Measurements from ENCODE around the gene CPED1.
"Not testable (repeated sequence)": the region's sequence is repeated elsewhere in the genome, so short reads cannot be mapped to it uniquely, and the experiment has no call there.

CPED1 gene

DNA sequence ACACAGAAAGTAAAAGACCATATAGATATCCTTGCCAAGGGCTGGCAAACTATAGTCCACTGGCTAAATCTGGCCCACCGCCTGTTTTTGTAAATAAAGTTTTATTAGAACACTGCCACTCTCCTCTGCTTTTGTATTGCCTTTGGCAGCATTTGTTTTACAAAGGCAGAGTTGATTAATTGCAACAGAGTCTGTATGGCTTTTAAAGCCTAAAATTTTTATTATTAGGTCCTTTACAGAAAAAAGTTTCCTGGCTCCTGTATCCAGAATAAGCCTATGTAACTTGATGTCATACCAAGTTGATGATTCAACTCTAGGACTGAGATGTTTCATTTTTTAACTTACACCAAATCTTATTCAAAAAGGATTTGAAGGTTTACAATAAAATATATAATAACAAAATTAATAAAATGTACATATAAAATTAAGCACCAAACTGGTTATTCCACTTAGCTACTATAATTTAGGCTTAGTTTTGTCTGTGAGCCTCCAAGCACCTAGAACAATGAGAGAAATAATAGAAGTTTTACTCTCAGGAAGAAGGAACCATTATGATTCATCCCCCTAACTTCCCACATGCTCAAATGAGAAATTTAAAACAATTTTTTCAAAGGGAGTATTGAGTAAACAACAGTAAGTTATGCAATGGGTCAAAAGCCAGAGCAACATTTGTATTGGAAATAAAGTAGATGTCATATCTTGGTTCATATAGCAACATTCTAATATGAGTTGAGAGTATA, 31.9 kb downstream of the CPED1 start:
- peak; percentile 86 for DNase-seq (ENCODE audit: low read depth)

DNA sequence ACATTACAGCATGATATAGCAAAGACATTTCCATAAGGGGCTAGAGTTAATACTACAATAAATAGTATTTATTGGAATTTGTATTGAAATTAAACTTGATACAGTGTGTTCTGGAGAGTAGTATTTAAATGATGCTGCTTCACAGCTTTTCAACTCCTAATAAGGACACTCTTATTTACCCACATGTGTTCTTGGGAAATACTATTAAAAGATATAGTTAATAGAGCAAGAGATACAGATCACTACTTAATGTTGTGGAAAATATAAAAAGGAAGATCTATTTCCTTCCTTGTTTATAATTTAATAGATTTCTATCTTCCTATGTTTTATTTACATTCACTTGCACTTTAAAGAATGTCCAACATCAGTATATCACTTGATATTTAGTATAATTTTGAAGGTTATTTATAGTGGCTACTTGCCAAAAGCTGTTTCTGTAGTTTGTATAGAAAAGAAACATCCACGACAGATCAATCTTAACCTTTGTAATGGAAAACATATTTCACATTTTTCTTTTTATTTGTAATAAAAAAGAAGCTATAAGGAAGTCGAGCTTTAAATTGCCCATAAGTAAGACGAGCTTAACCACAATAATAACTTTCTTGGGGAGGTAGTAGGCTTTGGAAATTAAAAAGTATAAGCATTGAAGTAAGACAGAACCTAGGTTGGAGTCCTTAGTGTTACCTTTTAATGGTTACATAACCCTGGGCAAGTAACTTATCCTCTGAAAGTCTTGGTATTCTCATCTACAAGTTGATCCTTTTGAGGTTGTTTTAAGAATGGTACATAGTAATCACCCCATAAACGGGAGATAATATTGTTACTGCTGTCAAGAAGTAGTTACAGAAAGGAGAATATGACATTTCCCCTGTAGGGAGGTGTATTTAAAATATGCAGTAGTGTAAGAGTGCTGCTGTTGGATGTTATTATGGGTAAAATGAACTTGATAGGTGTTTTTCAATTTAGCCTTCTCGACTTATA, 32.8 kb downstream of the CPED1 start:
- no peak for DNase-seq (ENCODE audit: low read depth)

DNA sequence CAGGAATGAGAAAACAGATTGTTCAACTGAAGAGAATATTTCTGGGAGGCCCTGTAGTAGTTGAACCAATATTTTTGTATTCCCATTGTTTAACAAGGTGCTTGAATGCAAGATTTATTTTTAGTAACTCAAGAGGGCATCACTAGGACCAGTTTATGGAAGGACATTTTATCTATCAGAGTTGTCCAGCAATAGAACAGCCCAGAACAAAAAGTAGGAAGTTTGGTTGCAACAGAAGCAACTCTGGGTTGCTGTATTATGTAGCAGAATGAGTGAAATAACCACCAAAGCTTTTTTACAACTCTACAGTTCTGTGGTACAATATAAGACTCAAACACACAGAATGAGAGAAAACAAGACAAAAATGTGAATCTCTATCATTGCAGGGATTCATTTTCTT, 34.7 kb downstream of the CPED1 start:
- no peak for DNase-seq (ENCODE audit: low read depth)

DNA sequence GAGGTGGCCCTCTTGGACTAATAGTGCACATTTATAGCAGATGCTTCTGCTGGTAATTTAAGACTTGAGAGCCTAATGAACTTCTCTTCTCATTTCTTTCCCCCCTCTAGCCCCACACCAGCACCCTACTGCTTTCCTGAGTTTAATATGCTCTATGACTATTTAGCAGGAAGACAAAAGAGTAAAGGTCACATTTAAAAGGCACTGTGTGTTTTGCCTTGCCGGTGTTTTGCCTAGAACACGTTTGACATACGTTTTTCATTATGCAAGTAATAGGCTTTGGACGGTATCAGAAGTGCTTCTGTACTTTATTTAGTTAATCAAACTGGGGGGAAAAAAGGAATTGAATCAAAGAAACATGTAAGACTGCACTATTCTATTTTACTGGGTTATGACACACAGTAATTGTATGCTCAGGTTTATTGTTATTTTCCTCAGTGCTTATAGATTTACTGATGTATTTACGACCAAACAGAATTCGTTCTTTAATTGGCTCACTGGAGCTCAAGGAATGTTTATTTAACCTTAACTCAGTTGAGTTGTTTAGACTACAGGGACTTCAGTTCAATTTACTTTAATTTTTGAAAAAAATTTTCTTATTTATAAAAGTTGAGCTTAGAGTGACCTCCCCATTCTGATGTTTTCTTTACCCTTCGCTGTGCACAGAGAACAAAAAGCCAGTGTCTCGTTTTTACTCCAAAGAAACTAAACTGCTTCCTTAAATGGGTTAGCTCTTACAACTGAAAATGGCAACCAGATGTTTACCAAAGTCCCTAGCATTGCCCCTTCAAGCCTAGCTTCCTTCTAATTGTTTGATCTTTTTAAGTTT, 35.4 kb downstream of the CPED1 start:
- DNase-seq (ENCODE audit: low read depth): no peak

DNA sequence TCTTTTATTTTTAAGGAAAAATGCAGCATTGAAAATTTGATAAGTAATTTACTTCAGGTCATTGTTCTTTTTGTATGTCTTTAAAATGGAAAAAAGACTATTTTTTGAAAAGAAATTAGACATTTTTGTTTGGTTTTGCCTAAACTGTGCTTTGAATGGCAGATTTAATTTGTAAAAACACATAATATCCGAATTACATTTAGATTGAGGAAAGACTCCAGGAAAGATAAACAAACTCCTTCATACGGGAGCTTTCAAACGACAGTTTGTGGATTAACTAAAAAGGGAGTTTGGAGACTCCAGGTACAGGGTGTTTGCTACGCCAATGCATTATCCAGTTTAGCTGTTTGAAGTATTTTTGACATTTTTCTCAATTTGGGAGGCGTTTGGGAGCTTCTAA, 36.1 kb downstream of the CPED1 start:
- no peak for DNase-seq (ENCODE audit: low read depth)

DNA sequence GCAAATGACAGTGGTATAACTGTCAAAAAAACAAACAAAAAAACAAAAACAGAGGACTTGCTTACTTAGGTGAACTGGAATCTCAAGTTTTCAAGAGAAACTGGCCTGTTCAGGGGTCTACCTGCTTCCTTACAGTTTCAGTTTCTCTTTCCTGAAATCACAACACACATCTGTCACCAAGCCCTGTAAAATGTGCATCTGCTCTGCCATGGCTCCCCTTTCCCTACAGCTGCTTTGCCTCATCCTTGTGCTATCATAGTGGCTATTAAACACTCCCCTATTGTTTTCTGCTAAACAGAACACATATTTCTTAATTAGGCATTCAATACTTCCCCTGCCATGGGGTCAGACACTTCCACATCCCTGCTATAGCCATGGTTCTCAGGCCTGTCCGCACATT, 37.6 kb downstream of the CPED1 start:
- DNase-seq (ENCODE audit: low read depth): no peak

DNA sequence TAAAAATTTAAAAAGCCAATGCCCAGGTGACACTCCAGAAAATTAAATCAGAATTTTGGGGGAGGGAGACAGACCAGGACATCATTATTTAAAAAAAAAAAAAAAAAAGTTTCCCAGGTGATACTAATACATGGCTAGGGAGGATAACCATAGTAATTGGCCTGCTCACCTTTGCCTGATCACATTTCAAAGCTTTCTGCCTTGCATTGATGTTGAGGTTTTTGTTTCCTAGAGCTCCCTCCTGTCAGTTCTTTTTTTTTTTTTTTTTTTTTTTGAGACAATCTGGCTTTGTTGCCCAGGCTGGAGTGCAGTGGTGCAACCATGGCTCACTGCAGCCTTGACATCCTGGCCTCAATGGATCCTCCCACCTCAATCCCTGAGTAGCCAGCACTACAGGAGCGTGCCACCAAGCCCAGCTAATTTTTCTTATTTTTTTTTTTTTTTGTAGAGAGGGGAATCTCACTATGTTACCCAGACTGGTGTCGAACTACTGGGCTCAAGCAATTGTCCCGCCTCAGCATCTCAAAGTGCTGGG, 38.1 kb downstream of the CPED1 start:
- DNase-seq (ENCODE audit: low read depth): no peak

DNA sequence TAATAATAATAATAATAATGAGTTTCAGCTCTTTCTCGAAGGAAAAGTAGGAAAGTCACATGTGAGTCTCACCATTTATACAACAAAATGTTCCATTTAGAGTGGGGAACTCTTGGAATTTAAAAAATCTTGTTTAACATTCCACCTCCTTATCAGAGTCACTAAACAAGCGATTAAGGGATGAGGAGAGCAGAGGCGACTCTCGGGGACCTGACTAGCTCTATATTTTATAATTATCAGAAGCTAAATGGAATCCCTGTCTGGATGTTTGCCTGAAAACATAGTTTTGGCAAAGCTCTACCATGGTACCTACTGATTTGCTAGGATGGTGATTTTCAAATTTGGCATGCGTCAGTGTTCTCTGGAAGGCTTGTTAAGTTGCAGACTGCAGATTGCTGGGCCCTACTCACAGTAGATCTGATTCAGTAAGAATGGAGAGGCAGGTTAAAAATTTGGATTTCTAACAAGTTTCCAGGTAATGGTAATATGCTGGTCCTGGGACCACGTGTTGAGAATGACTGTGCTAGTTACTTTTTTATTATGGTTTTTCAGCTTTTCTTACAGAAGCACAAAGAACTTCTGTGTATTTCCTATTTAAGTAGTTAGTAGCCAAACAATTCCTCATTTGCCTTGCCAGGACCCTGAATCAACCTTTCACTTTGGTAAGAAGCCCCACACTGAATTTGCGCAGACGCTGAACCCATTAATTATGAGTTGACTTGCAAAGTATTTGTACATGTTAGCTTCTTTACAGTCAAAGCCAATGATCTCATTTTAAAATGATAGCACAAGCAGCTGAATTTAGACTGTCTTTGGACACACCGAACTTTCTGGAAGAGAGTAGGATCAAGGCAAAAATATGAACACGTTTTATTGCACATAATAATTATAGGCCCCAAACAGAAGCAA, 39.5 kb downstream of the CPED1 start:
- DNase-seq (ENCODE audit: low read depth): no peak

DNA sequence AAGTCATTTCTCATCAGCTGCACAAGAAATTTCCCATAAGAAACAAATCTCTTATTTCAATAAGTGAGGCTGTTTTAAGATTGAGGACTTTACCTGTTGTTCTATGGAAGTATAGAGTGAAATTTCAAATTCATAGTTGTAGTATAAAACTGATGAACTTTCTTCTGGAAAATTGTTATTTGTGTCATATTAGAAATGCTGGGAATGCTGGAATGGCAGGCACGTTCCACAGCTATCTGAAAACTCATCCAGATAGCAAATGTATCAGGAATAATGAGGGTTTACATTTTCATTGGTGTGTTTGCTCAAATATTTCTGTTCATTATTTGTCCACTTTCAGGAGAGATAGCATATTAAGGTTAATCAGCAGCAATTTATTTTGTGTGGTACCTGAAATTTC, 40.8 kb downstream of the CPED1 start:
- no peak for DNase-seq (ENCODE audit: low read depth)

DNA sequence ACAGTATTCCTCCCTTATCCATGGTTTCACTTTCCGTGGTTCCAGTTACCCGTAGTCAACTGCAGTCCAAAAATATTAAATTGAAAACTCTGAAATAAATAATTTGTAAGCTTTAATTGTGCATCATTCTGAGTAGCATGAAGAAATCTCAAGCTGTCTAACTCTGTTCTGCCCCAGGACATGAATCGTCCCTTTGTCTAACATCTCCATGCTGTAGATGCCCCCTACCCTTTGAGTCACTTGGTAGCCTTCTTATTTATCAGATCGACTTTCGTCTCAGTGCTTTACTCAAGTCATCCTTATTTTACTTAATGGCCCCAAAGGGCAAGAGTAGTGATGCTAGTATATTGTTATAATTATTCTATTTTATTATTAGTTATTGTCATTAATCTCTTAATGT, 41.8 kb downstream of the CPED1 start:
- DNase-seq (ENCODE audit: low read depth): no peak

DNA sequence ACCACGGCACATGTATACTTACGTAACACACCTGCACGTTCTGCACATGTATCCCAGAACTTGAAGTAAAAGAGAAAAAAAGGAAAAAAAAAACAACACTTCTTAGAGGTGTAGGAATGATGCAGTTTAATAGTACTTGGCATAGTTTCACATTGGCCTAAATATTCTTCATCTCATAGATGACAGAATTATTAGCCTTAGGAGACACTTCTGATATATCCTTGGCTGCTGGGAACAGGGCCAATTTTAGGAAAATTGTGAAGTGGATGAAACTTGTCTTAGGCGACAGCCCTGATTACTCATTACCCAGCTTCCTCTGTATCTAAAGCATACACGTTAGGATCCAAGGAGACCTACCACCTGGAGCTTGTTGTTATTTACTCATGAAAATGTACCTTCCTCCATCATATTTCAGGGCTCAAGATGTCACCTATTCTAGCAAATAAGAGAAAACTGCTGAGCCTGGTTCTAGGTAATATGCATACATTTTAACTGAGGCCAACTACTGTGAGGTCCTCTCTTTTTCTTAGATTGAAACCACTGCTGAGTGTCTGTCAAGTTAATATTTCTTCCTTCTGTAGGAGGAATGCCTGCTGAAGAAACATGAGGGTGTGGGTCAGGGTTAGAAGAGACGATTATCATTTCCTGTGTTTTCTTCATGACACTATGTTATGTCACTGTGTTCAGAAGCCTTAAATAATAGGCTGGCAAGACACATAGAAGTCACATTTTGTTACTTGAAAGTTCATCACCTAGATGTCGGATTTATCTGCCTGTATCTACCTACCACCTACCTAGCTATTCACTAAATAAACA, 44.3 kb downstream of the CPED1 start:
- DNase-seq (ENCODE audit: low read depth): peak; percentile 31

DNA sequence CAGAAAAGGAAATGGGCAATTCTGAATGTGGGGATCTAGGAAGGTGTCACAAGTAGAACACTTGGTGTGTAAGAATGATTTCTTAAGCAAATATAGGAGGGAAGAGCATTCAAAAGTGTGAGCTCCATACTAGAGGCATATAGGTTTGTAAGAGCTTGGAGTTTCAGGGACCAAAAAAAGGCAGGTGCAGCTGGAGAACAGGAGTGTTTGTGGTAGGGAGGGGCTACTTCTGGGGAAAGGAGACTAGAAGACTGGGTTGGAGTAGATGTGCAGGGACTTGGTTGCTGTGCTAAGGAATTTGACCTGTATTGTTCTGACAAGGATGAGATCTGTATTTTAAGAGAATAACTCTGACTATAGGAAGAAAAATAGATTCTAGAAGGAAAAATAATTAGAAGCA, 46.4 kb downstream of the CPED1 start:
- no peak for DNase-seq (ENCODE audit: low read depth)

DNA sequence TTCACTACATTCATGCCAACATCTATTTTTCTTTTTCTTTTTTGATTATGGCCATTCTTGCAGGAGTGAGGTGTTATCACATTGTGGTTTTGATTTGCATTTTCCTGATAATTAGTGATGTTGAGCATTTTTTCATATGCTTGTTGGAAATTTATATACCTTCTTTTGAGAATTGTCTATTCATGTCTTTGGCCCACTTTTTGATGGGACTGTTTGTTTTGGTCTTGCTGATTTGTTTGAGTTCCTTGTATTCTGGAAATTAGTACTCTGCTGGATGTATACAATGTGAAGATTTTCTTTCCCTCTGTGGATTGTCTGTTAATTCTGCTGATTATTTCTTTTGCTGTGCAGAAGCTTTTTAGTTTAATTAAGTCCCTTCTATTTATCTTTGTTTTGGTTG, 48.3 kb downstream of the CPED1 start:
- not testable (repeated sequence) for DNase-seq (ENCODE audit: low read depth)

DNA sequence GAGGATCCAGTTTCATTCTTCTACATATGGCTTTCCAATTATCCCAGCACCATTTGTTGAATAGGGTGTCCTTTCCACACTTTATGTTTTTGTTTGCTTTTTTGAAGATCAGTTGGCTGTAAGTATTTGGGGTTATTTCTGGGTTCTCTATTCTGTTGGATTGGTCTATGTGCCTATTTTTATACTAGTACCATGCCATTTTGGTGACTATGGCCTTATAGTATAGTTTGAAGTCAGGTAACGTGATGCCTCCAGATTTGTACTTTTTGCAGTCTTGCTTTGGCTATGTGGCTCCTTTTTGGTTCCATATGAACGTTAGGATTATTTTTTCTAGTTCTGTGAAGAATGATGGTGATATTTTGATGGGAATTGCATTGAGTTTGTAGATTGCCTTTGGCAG, 48.8 kb downstream of the CPED1 start:
- DNase-seq (ENCODE audit: low read depth): not testable (repeated sequence)

DNA sequence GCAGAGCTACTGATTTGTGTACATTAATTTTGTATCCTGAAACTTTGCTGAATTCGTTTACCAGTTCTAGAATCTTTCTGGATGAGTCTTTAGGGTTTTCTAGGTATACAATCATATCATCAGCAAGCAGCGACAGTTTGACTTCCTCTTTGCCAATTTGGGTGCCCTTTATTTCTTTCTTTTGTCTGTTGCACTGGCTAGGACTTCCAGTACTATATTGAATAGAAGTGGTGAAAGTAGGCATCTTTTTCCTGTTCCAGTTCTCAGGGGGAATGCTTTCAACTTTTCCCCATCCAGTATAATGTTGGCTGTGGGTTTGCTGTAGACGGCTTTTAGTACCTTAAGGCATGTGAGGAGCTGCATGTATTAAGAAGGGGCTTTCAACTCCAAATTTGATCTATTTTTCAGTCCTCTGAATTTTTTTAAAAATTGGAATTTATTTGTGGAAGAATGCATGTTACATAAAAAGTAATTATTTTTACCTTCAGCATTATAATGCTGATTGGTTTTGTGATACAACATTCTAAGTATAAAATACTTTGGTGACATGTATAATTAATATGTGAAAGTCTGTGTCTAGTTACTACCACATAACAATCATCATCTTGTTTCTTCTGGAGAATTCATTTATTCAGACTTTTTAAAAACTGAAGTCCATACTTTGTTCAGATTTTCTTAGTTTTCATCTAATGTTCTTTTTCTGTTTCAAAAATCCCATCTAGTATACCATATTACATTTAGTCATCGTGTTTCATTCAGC, 49.6 kb downstream of the CPED1 start:
- no peak for DNase-seq (ENCODE audit: low read depth)

DNA sequence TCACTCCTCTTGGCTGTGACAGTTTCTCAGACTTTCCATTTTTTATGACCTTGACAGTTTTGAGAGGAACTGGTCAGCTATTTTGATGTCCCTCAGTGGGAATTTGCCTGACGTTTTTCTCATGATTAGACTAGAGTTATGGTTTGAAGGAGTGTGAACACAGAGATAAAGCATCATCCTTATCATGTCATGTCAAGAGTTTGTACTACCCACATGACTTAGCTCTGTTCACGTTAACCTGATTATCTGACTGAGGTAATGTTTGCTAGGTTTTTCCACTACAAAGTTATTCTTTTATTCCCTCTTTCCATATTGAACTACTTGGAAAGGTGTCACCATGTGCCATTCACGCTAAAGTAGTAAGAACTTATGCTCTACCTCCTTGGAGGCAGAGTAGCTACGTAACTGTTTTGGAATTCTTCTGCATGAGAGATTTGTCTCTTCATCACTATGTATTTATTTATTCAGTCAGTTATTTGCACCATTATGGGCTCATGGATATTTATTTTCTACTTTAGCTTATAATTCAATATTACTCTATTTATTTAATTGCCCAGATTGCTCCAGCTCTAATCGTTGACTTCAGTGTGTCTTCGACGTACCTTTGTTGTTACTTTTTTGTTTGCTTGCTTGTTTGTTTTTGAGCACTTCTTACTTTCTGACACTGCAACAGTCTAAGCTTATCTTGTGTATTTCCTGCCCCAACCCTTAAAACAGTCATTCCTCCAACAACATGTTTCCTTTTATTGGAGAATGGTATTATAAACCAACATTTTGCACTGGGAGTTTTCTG, 50.4 kb downstream of the CPED1 start:
- no peak for DNase-seq (ENCODE audit: low read depth)

DNA sequence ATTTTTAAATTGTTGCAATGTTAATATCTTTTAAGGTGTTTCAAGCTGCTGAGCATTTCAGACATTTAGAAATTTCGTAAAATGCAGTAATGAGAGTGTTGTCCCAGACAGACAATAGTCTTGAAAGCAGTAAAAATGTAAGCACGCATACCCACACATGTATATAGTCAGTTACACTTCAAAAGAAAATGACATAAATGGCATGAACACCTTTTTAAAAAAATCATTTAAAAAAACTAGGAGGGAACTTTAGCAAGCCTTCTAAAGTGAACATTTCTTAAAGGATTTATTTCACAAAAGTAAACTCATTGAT, 51.0 kb downstream of the CPED1 start:
- no peak for DNase-seq (ENCODE audit: low read depth)

DNA sequence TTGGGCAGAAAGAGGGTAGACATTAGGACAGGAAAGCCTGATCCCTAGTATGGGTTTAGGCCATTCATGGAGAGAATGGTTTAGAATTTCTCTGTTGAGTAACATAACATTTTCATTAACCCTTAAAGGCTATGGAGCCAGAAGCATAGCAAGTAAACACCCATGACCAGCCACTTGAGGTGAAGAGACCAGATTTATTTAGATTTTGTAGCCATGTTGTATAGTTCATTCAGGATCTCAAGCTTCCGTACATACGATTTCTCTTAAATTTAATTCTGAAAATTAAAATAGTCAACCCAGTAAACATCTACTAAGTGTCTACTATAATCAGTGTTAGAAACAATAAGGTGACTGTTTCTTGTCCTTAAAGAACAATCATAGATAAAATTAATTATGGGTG, 51.5 kb downstream of the CPED1 start:
- DNase-seq (ENCODE audit: low read depth): no peak

Measured in ELR (cell line).